ENCODE results near the gene NTM. TPM values are rescaled to one million over a fixed set of nuclear protein-coding genes. Genes with fewer than 3 reads are reported as not detected.

NTM gene
- total and polyA plus RNA-seq, 2 of the 8 experiments (the other 6 are each of a cell fraction or from before 2014, with no cell fraction given) = 13.4 to 20.0 TPM

GRCh38 chr11:131980199-131980598 lies 609.8 kb downstream of the NTM start:
- Histone ChIP-seq H2AFZ (ENCODE audit: low read length) (no peak overlapping the region), H2BK15ac (ENCODE audit: low read length) (no peak overlapping the region), H3K4me3 (ENCODE audit: extremely low read depth in 1 of 4, insufficient read depth in 2 of 4, low read depth in 3 of 4, low read length in 4 of 4) (no peak overlapping the region), H3K23ac (ENCODE audit: insufficient read length) (no peak overlapping the region), H4K91ac (replicated peaks; ENCODE audit: insufficient read length, low read length) (no peak overlapping the region), H3K23me2 (ENCODE audit: low read depth, low read length) (no peaks in the 10 kb centered on the region), H3K4me2 (ENCODE audit: insufficient read depth in 1 of 2, low read depth in 2 of 2, low read length in 2 of 2) (no peak overlapping the region), H3K36me3 (ENCODE audit: control insufficient read depth in 2 of 4, insufficient read depth in 4 of 4, low read length in 3 of 4) (no peaks in the 10 kb centered on the region; a peak in 2 of 8 replicates), H2BK5ac (ENCODE audit: low read depth, low read length) (no peak overlapping the region), H2BK20ac (ENCODE audit: low read length) (no peak overlapping the region), H3K4ac (replicated peaks; ENCODE audit: insufficient read length, low read depth, low read length) (no peak overlapping the region), H3K79me1 (ENCODE audit: low read depth, low read length) (no peaks in the 10 kb centered on the region), H2BK12ac (ENCODE audit: low read depth, low read length) (no peak overlapping the region), H3K27ac (ENCODE audit: low read depth, low read length) (no peak overlapping the region), H2AK5ac (ENCODE audit: low read depth, low read length) (no peak overlapping the region), H4K5ac (ENCODE audit: insufficient read length, low read depth, low read length) (no peak overlapping the region), H3K4me1 (replicated peaks in 1 of 4; ENCODE audit: control insufficient read depth in 3 of 4, insufficient read depth in 4 of 4, low read length in 3 of 4) (peaks cover 6 to 45% (median 35%) of the 10 kb centered on the region in 4 experiments), H3K18ac (ENCODE audit: extremely low read depth, low read length) (no peak overlapping the region), H4K20me1 (replicated peaks in 1 of 2; ENCODE audit: control insufficient read depth in 1 of 2, insufficient read depth in 2 of 2, low read length in 2 of 2) (no peaks in the 10 kb centered on the region), H3K56ac (replicated peaks; ENCODE audit: insufficient read length, low read depth, low read length) (no peak overlapping the region), H3K14ac (ENCODE audit: insufficient read length) (no peak overlapping the region), H3K9ac (replicated peaks in 1 of 4; ENCODE audit: extremely low read depth in 1 of 4, low read depth in 3 of 4, low read length in 3 of 4) (no peak overlapping the region), H3K27me3 (replicated peaks in 1 of 4; ENCODE audit: control insufficient read depth in 3 of 4, extremely low read depth in 1 of 4, insufficient read depth in 3 of 4, low read length in 3 of 4) (no peaks in the 10 kb centered on the region), H4K8ac (ENCODE audit: extremely low read depth, insufficient read depth, low read length) (no peak overlapping the region), H3K9me3 (ENCODE audit: insufficient read depth in 2 of 2, low read depth in 1 of 2, low read length in 1 of 2) (no peaks in the 10 kb centered on the region), H2BK120ac (replicated peaks; ENCODE audit: low read depth, low read length) (no peak overlapping the region), H3K79me2 (ENCODE audit: control insufficient read depth in 1 of 2, insufficient read depth in 2 of 2, low read length in 2 of 2) (no peaks in the 10 kb centered on the region)
- FAIRE-seq = no peak
- ChIA-PET POLR2A (ENCODE audit: partially characterized antibody) (no interaction called here), CTCF (ENCODE audit: partially characterized antibody) (interaction anchor here (1.4 kb wide), 1 partner anchor 144 kb away, joined by 3 read pairs; no protein-coding TSS in a partner anchor)
- TF ChIP-seq MAX (IDR thresholded peaks at IDR 0.05) (no peak), SIX5 (IDR thresholded peaks at IDR 0.05; ENCODE audit: low read depth, low read length) (no peak), RNF2 (IDR thresholded peaks at IDR 0.05; ENCODE audit: borderline replicate concordance, low read depth, low read length, missing control alignments, poor library complexity, severe bottlenecking) (no peak), KDM4A (IDR thresholded peaks at IDR 0.05; ENCODE audit: low read depth, low read length, severe bottlenecking) (no peak), HDAC2 (IDR thresholded peaks at IDR 0.05; ENCODE audit: borderline replicate concordance in 1 of 2, low read depth in 2 of 2, low read length in 2 of 2) (no peak)
- 72% methylated on average over 3 of the region's 3 CpGs; no CpG with 5 or more reads in 1 of the 2 experiments for WGBS, 2 experiments (ENCODE audit: extremely low coverage in 1 of 2, insufficient coverage in 1 of 2, insufficient read length in 1 of 2, insufficient replicate concordance in 2 of 2, low coverage in 1 of 2, low lambda C conversion rate in 2 of 2, missing lambda C conversion rate in 1 of 2)
- no peak for DNase-seq (ENCODE audit: low read depth in 1 of 2, low spot score in 2 of 2)
